H1 (cell line): ENCODE measurements around the gene GRAMD2A. TPM values are rescaled to one million over a fixed set of nuclear protein-coding genes. Genes with fewer than 3 reads are reported as not detected.
A peak's percentile ranks its signal among the peaks of the same experiment; 100 is the strongest.

Experiments used
- CTCF ChIA-PET: fragments of 300-600 bp; sonication (Branson Sonifier 250); formaldehyde crosslinking; loops from one replicate; lab custom pipeline; 2021; ENCODE audit not compliant: partially characterized antibody; lab: Charles Lee
- POLR2A ChIA-PET: fragments of 300-600 bp; sonication (Branson Sonifier 250); formaldehyde crosslinking; loops from one replicate; lab custom pipeline; 2021; ENCODE audit warnings: inconsistent platforms; ENCODE audit not compliant: partially characterized antibody; lab: Charles Lee
- DNase-seq, 2 experiments: peaks; one replicate each; pipeline versions ENCODE4 v3.0.0 to v3.0.0-alpha.2; 2010 to 2022; ENCODE audit warnings: low spot score in 2 of 2, low read depth in 1 of 2, mixed read lengths in 1 of 2
- FAIRE-seq: peaks from 2 replicates; lab custom pipeline; 2011; peaks lifted over from hg19 to GRCh38; lab: Jason Lieb, UNC
- H2AFZ ChIP-seq: 2 replicates; pipeline ENCODE4 v1.8.1; 2012; ENCODE audit warnings: low read length, inconsistent platforms
- H2AK5ac ChIP-seq: 2 replicates; pipeline ENCODE4 v1.6.1; 2013; ENCODE audit warnings: low read depth, low read length
- H2BK120ac ChIP-seq: replicated peaks from 2 replicates; pipeline ENCODE3; 2013; ENCODE audit warnings: low read depth, low read length, inconsistent platforms
- H2BK12ac ChIP-seq: 2 replicates; pipeline ENCODE4 v1.6.1; 2013; ENCODE audit warnings: low read depth, low read length
- H2BK15ac ChIP-seq: 2 replicates; pipeline ENCODE4 v1.6.1; 2013; ENCODE audit warnings: low read length
- H2BK20ac ChIP-seq: 2 replicates; pipeline ENCODE4 v1.6.1; 2013; ENCODE audit warnings: low read length
- H2BK5ac ChIP-seq: 2 replicates; pipeline ENCODE4 v1.6.1; 2013; ENCODE audit warnings: low read depth, low read length
- H3K14ac ChIP-seq: 2 replicates; pipeline ENCODE4 v1.6.1; 2013; ENCODE audit warnings: inconsistent platforms; ENCODE audit not compliant: insufficient read length
- H3K18ac ChIP-seq: 2 replicates; pipeline ENCODE4 v1.6.1; 2013; ENCODE audit warnings: low read length; ENCODE audit errors: extremely low read depth
- H3K23ac ChIP-seq: 2 replicates; pipeline ENCODE4 v1.6.1; 2013; ENCODE audit warnings: inconsistent platforms; ENCODE audit not compliant: insufficient read length
- H3K23me2 ChIP-seq: 2 replicates; pipeline ENCODE4 v1.6.1; 2013; ENCODE audit warnings: low read depth, low read length
- H3K27ac ChIP-seq: 2 replicates; pipeline ENCODE4 v1.6.1; 2011; ENCODE audit warnings: low read depth, low read length, inconsistent platforms
- H3K27me3 ChIP-seq, 4 experiments: replicated peaks in 1 of 4; 1 replicate in 1 of 4; 2 replicates in 3 of 4; pipeline versions ENCODE4 v1.6.1 to v1.8.1; 2011 to 2013; ENCODE audit warnings: low read length in 3 of 4, mild to moderate bottlenecking in 3 of 4, inconsistent platforms in 2 of 4, mixed read lengths in 2 of 4, moderate library complexity in 1 of 4; ENCODE audit not compliant: control insufficient read depth in 3 of 4, insufficient read depth in 3 of 4; ENCODE audit errors: extremely low read depth in 1 of 4
- H3K36me3 ChIP-seq, 4 experiments: 2 replicates each; pipeline versions ENCODE4 v1.6.1 to v1.8.1; 2011 to 2013; ENCODE audit warnings: mild to moderate bottlenecking in 4 of 4, low read length in 3 of 4, moderate library complexity in 2 of 4, control low read depth in 1 of 4, inconsistent platforms in 1 of 4; ENCODE audit not compliant: insufficient read depth in 4 of 4, control insufficient read depth in 2 of 4
- H3K4ac ChIP-seq: replicated peaks from 2 replicates; pipeline ENCODE3; 2013; ENCODE audit warnings: low read length, low read depth, mixed read lengths, inconsistent platforms; ENCODE audit not compliant: insufficient read length
- H3K4me1 ChIP-seq, 4 experiments: replicated peaks in 1 of 4; 1 replicate in 1 of 4; 2 replicates in 3 of 4; pipeline versions ENCODE4 v1.6.1 to v1.8.1; 2011 to 2013; ENCODE audit warnings: low read length in 3 of 4, inconsistent platforms in 2 of 4, mixed read lengths in 1 of 4; ENCODE audit not compliant: insufficient read depth in 4 of 4, control insufficient read depth in 3 of 4
- H3K4me2 ChIP-seq, 2 experiments: 2 replicates each; pipeline versions ENCODE4 v1.6.1 to v1.8.1; 2011 to 2013; ENCODE audit warnings: low read depth in 2 of 2, low read length in 2 of 2, control low read depth in 1 of 2, inconsistent platforms in 1 of 2, mild to moderate bottlenecking in 1 of 2; ENCODE audit not compliant: insufficient read depth in 1 of 2
- H3K4me3 ChIP-seq, 4 experiments: fragments of 200-600, 300-600 bp in 1 of 4; sonication (generic), shearing (Covaris generic), sonication (Bioruptor Twin) in 1 of 4; 2 replicates each; pipeline versions ENCODE4 v1.5.1 to v1.8.1; 2011 to 2016; ENCODE audit warnings: low read length in 4 of 4, low read depth in 3 of 4, control low read depth in 2 of 4, inconsistent platforms in 2 of 4, mild to moderate bottlenecking in 2 of 4, mixed read lengths in 1 of 4, moderate library complexity in 1 of 4; ENCODE audit not compliant: insufficient read depth in 2 of 4; ENCODE audit errors: extremely low read depth in 1 of 4
- H3K56ac ChIP-seq: replicated peaks from 2 replicates; pipeline ENCODE3; 2013; ENCODE audit warnings: low read depth, mild to moderate bottlenecking, mixed read lengths, low read length, inconsistent platforms; ENCODE audit not compliant: insufficient read length
- H3K79me1 ChIP-seq: 2 replicates; pipeline ENCODE4 v1.6.1; 2013; ENCODE audit warnings: low read depth, low read length, control low read depth
- H3K79me2 ChIP-seq, 2 experiments: 2 replicates each; pipeline versions ENCODE4 v1.6.1 to v1.8.1; 2012 to 2013; ENCODE audit warnings: low read length in 2 of 2, mild to moderate bottlenecking in 2 of 2, inconsistent platforms in 1 of 2; ENCODE audit not compliant: insufficient read depth in 2 of 2, control insufficient read depth in 1 of 2
- H3K9ac ChIP-seq, 4 experiments: replicated peaks in 1 of 4; 1 replicate in 1 of 4; 2 replicates in 3 of 4; pipeline versions ENCODE4 v1.6.1 to v1.8.1; 2011 to 2013; ENCODE audit warnings: low read depth in 3 of 4, low read length in 3 of 4, control low read depth in 2 of 4, mild to moderate bottlenecking in 2 of 4, moderate library complexity in 2 of 4, inconsistent platforms in 1 of 4; ENCODE audit errors: extremely low read depth in 1 of 4
- H3K9me3 ChIP-seq, 2 experiments: 2 replicates each; pipeline versions ENCODE4 v1.6.1 to v1.8.1; 2012 to 2013; ENCODE audit warnings: mild to moderate bottlenecking in 2 of 2, moderate library complexity in 2 of 2, control low read depth in 1 of 2, inconsistent platforms in 1 of 2, low read depth in 1 of 2, low read length in 1 of 2, mixed read lengths in 1 of 2; ENCODE audit not compliant: insufficient read depth in 2 of 2
- H4K20me1 ChIP-seq, 2 experiments: replicated peaks in 1 of 2; 2 replicates each; pipeline versions ENCODE3 to v1.8.1; 2011 to 2013; ENCODE audit warnings: inconsistent platforms in 2 of 2, low read length in 2 of 2, mild to moderate bottlenecking in 1 of 2; ENCODE audit not compliant: insufficient read depth in 2 of 2, control insufficient read depth in 1 of 2
- H4K5ac ChIP-seq: 2 replicates; pipeline ENCODE4 v1.6.1; 2013; ENCODE audit warnings: low read length, low read depth, mixed read lengths, inconsistent platforms; ENCODE audit not compliant: insufficient read length
- H4K8ac ChIP-seq: 2 replicates; pipeline ENCODE4 v1.8.0; 2013; ENCODE audit warnings: mild to moderate bottlenecking, moderate library complexity, low read length, inconsistent platforms; ENCODE audit not compliant: insufficient read depth; ENCODE audit errors: extremely low read depth
- H4K91ac ChIP-seq: replicated peaks from 2 replicates; pipeline ENCODE3; 2013; ENCODE audit warnings: low read length, mixed read lengths, inconsistent platforms; ENCODE audit not compliant: insufficient read length
- ASH2L ChIP-seq: fragments of 200-600, 300-600 bp; sonication (generic); IDR thresholded peaks from one replicate; pipeline ENCODE4 v1.7.1; 2017; ENCODE audit warnings: low read length
- BACH1 ChIP-seq: IDR thresholded peaks from 2 replicates; pipeline ENCODE4 v1.6.1; 2012; ENCODE audit warnings: low read length, improper control_type of control experiment
- FOSL1 ChIP-seq: IDR thresholded peaks from 2 replicates; pipeline ENCODE4 v1.6.1; 2011; ENCODE audit warnings: mild to moderate bottlenecking, low read depth, low read length, moderate library complexity; ENCODE audit not compliant: insufficient read depth
- GABPA ChIP-seq: IDR thresholded peaks from 2 replicates; pipeline ENCODE4 v1.6.1; 2011; ENCODE audit warnings: mild to moderate bottlenecking, low read length, moderate library complexity, borderline replicate concordance; ENCODE audit not compliant: insufficient read depth
- JUND ChIP-seq: IDR thresholded peaks from 2 replicates; pipeline ENCODE4 v1.6.1; 2011; ENCODE audit warnings: mild to moderate bottlenecking, improper control_type of control experiment, low read length
- KDM1A ChIP-seq: fragments of 200-600, 300-600 bp; sonication (generic); IDR thresholded peaks from 2 replicates; pipeline ENCODE4 v1.7.1; 2016; ENCODE audit warnings: mild to moderate bottlenecking, low read length, borderline replicate concordance
- MAFK ChIP-seq: IDR thresholded peaks from 2 replicates; pipeline ENCODE4 v1.6.1; 2012; ENCODE audit warnings: low read depth, mild to moderate bottlenecking, improper control_type of control experiment, low read length
- POLR2A ChIP-seq, 2 experiments: IDR thresholded peaks; 1 replicate in 1 of 2; 2 replicates in 1 of 2; pipeline ENCODE4 v1.6.1; 2011; ENCODE audit warnings: low read depth in 2 of 2, low read length in 2 of 2, mild to moderate bottlenecking in 2 of 2; ENCODE audit errors: control extremely low read depth in 1 of 2
- SIX5 ChIP-seq: IDR thresholded peaks from 2 replicates; pipeline ENCODE4 v1.6.1; 2011; ENCODE audit warnings: mild to moderate bottlenecking, low read depth, low read length
- SRF ChIP-seq: IDR thresholded peaks from 2 replicates; pipeline ENCODE4 v1.6.1; 2011; ENCODE audit warnings: mild to moderate bottlenecking, low read depth, low read length, moderate library complexity
- TAF1 ChIP-seq: IDR thresholded peaks from 2 replicates; pipeline ENCODE4 v1.6.1; 2011; ENCODE audit warnings: mild to moderate bottlenecking, low read depth, low read length
- TBP ChIP-seq: IDR thresholded peaks from 2 replicates; pipeline ENCODE4 v1.6.1; 2011; ENCODE audit warnings: low read depth, low read length, improper control_type of control experiment
- WGBS, 2 experiments: shearing (Covaris generic) in 1 of 2; methylation state at CpG; one replicate each; pipeline versions ENCODE4 v1.1.6 to v1.1.7; 2013 to 2015; ENCODE audit warnings: low lambda C conversion rate in 2 of 2, mixed read lengths in 2 of 2, inconsistent platforms in 1 of 2, low coverage in 1 of 2, missing lambda C conversion rate in 1 of 2; ENCODE audit not compliant: insufficient replicate concordance in 2 of 2, insufficient coverage in 1 of 2, insufficient read length in 1 of 2; ENCODE audit errors: extremely low coverage in 1 of 2, missing lambda C conversion rate in 1 of 2; 5-methylcytosine and 5-hydroxymethylcytosine counted together
- polyA plus RNA-seq, 7 experiments: library from polyadenylated mRNA; depleted of rRNA in 3 of 7; stranded (reverse) in 5 of 7; unstranded in 2 of 7; fragments of >200 nt in 5 of 7; fragments of 200-250 nt in 2 of 7; gene quantifications; 1 replicate in 5 of 7; 2 replicates in 1 of 7; 4 replicates in 1 of 7; pipeline versions ENCODE4 v1.2.1 to v1.2.3, GENCODE V29; 2011 to 2013; ENCODE audit warnings: missing spikeins in 2 of 7, mixed read lengths in 2 of 7
- total RNA-seq: library from RNA; stranded (reverse); fragmentation: NEBNext Ultra II Directional; extraction: Animal tissue kit (Norgen Biotek cat#: 25700); gene quantifications from 2 replicates; pipeline ENCODE4 v1.2.1, GENCODE V29; 2021

The GRAMD2A gene
- total and polyA plus RNA-seq, 2 of the 8 experiments (the other 6 are each of a cell fraction or from before 2014, with no cell fraction given) = 0.57 to 1.5 TPM

GRCh38 chr15:72237029-72237852, 39.7 kb upstream of the GRAMD2A start:
- DNase-seq (peak in 1 of 2 experiments; percentile 43), FAIRE-seq (no peak)
- no peak overlapping the region for H3K23ac ChIP-seq
- peaks cover 3 to 20% (median 14%) of the 10 kb centered on the region in 4 experiments; a peak in 6 of 8 replicates for H3K36me3 ChIP-seq
- H2BK20ac ChIP-seq = no peak overlapping the region; the same call in 1 of the 2 replicates
- peak overlapping the region; percentile 36 to 48 for H3K4me2 ChIP-seq
- H3K27ac ChIP-seq = no peak overlapping the region
- H3K18ac ChIP-seq = no peak overlapping the region; the same call in 1 of the 2 replicates
- H2AFZ ChIP-seq = no peak overlapping the region
- peak overlapping the region in 1 of 4 experiments; percentile 12; a peak in 1 of 8 replicates for H3K4me3 ChIP-seq
- TF ChIP-seq FOSL1 (no peak), SRF (no peak), JUND (peak; percentile 27; the same call in 1 of the 2 replicates), BACH1 (peak; percentile 97), KDM1A (no peak), TAF1 (peak; percentile 57; the same call in 1 of the 2 replicates), ASH2L (no peak), POLR2A (IDR thresholded peaks at IDR 0.05; ENCODE audit: control extremely low read depth in 1 of 2, low read depth in 2 of 2, low read length in 2 of 2) (no peak), MAFK (peak; percentile 88), SIX5 (no peak), GABPA (no peak), TBP (peak; percentile 40; the same call in 1 of the 2 replicates)
- no peak overlapping the region for H2BK15ac ChIP-seq
- H4K8ac ChIP-seq = no peak overlapping the region
- peak overlapping the region; percentile 54; the same call in 1 of the 2 replicates for H2AK5ac ChIP-seq
- H3K79me2 ChIP-seq = no peaks in the 10 kb centered on the region
- H3K23me2 ChIP-seq = no peaks in the 10 kb centered on the region
- CTCF ChIA-PET = interaction anchor here (0.6 to 4.7 kb wide), 3 partner anchors 9 to 64 kb away, joined by 3 to 29 read pairs (median 3); no protein-coding TSS in a partner anchor
- H4K20me1 ChIP-seq = peaks cover 4 to 5% of the 10 kb centered on the region in 2 experiments
- no peak overlapping the region for H3K4ac ChIP-seq
- peak overlapping the region in 1 of 4 experiments; percentile 42; a peak in 4 of 7 replicates for H3K9ac ChIP-seq
- H3K4me1 ChIP-seq = peaks cover 2 to 7% (median 4%) of the 10 kb centered on the region in 4 experiments; a peak in 4 of 7 replicates
- no peak overlapping the region for H3K14ac ChIP-seq
- peak overlapping the region; percentile 29 for H4K91ac ChIP-seq
- H4K5ac ChIP-seq = no peak overlapping the region
- no peak overlapping the region for H3K56ac ChIP-seq
- H3K79me1 ChIP-seq = no peaks in the 10 kb centered on the region
- WGBS, 2 experiments = 57% methylated on average over 3 of the region's 3 CpGs; no CpG with 5 or more reads in 1 of the 2 experiments
- POLR2A ChIA-PET = interaction anchor here (0.6 to 2.1 kb wide), 8 partner anchors 10 to 40 kb away, joined by 3 to 9 read pairs (median 3); partner anchors contain the start of gene GRAMD2A
- peak overlapping the region; percentile 65 for H2BK120ac ChIP-seq
- H3K27me3 ChIP-seq = peaks cover 20 to 85% (median 55%) of the 10 kb centered on the region in 4 experiments
- no peaks in the 10 kb centered on the region for H3K9me3 ChIP-seq
- H2BK12ac ChIP-seq = peak overlapping the region; percentile 62
- H2BK5ac ChIP-seq = peak overlapping the region; percentile 89
